HepG2 (cell line): ENCODE measurements around the gene SEMA4B. TPM values are rescaled to one million over a fixed set of nuclear protein-coding genes. Genes with fewer than 3 reads are reported as not detected.

Experiments used
- ATRX ChIP-seq: sonication (generic); formaldehyde crosslinking; IDR thresholded peaks from 2 replicates; pipeline ENCODE4 v1.4.0; 2020; ENCODE audit warnings: missing genetic modification reagents, borderline replicate concordance
- CEBPB ChIP-seq: IDR thresholded peaks from 2 replicates; pipeline ENCODE4 v1.6.1; 2011; ENCODE audit warnings: low read depth, low read length, improper control_type of control experiment, borderline replicate concordance
- CHD2 ChIP-seq: IDR thresholded peaks from 2 replicates; pipeline ENCODE4 v1.6.1; 2011; ENCODE audit warnings: low read depth, low read length, improper control_type of control experiment
- FOXC1 ChIP-seq: sonication (generic); formaldehyde crosslinking; IDR thresholded peaks from 2 replicates; pipeline ENCODE4 v1.8.0; 2022; ENCODE audit warnings: mild to moderate bottlenecking, missing genetic modification reagents, borderline replicate concordance
- KDM3A ChIP-seq: IDR thresholded peaks from 2 replicates; pipeline ENCODE4 v1.6.1; 2018; ENCODE audit warnings: low read depth, missing compliant biosample characterization
- MEIS1 ChIP-seq: sonication (generic); formaldehyde crosslinking; IDR thresholded peaks from 2 replicates; pipeline ENCODE4 v1.9.0; 2021; ENCODE audit warnings: mild to moderate bottlenecking, missing genetic modification reagents, moderate library complexity, borderline replicate concordance
- RNF2 ChIP-seq: fragments of 450-650 bp; conservative IDR thresholded peaks from 2 replicates; pipeline ENCODE4 v1.6.1; 2016; ENCODE audit warnings: low read depth
- SIN3A ChIP-seq: IDR thresholded peaks from 2 replicates; pipeline ENCODE4 v1.6.1; 2011; ENCODE audit warnings: low read depth, mild to moderate bottlenecking, control low read depth, low read length, borderline replicate concordance
- SSRP1 ChIP-seq: IDR thresholded peaks from 2 replicates; pipeline ENCODE4 v1.6.1; 2016; ENCODE audit warnings: control low read depth
- YEATS4 ChIP-seq: sonication (generic); formaldehyde crosslinking; IDR thresholded peaks from 2 replicates; pipeline ENCODE4 v1.4.0; 2020; ENCODE audit warnings: missing genetic modification reagents, borderline replicate concordance
- ZNF30 ChIP-seq: sonication (generic); formaldehyde crosslinking; IDR thresholded peaks from 2 replicates; pipeline ENCODE4 v1.5.0; 2020; ENCODE audit warnings: mild to moderate bottlenecking, missing genetic modification reagents
- ZNF335 ChIP-seq: sonication (generic); formaldehyde crosslinking; IDR thresholded peaks from 2 replicates; pipeline ENCODE4 v1.4.0; 2020; ENCODE audit warnings: missing genetic modification reagents
- ZNF546 ChIP-seq: sonication (generic); formaldehyde crosslinking; conservative IDR thresholded peaks from 2 replicates; pipeline ENCODE4 v1.8.1; 2023; ENCODE audit warnings: mild to moderate bottlenecking, missing genetic modification reagents
- ZNF598 ChIP-seq: sonication (generic); formaldehyde crosslinking; IDR thresholded peaks from 2 replicates; pipeline ENCODE4 v1.5.1; 2020; ENCODE audit warnings: mild to moderate bottlenecking, missing genetic modification reagents, borderline replicate concordance
- ZNF670 ChIP-seq: sonication (generic); formaldehyde crosslinking; IDR thresholded peaks from 2 replicates; pipeline ENCODE4 v1.8.0; 2022; ENCODE audit warnings: mild to moderate bottlenecking, missing genetic modification reagents, borderline replicate concordance
- ZNF883 ChIP-seq: sonication (generic); formaldehyde crosslinking; IDR thresholded peaks from 2 replicates; pipeline ENCODE4 v1.5.1; 2020; ENCODE audit warnings: mild to moderate bottlenecking, missing genetic modification reagents; ENCODE audit errors: not compliant biosample characterization
- polyA plus RNA-seq, 8 experiments: library from polyadenylated mRNA; depleted of rRNA in 3 of 8; stranded (reverse) in 7 of 8; unstranded in 1 of 8; fragments of >200 nt; fragmentation: Illumina TruSeq in 4 of 8; extraction: Trizol in 4 of 8; gene quantifications; 2 replicates each; pipeline versions ENCODE4 v1.2.1 to v1.2.3, GENCODE V29; 2011 to 2016; ENCODE audit warnings: low read depth in 4 of 8, missing spikeins in 1 of 8, mixed read lengths in 1 of 8; ENCODE audit not compliant: insufficient read depth in 1 of 8
- total RNA-seq, 5 experiments: library from RNA; depleted of rRNA; stranded (reverse); fragments of >200 nt; fragmentation: Illumina TruSeq; extraction: Trizol; gene quantifications; 2 replicates each; pipeline ENCODE4 v1.2.3, GENCODE V29; 2016; ENCODE audit warnings: low read depth in 1 of 5
- TF ChIP-seq, protein P1 (sequence below): IDR thresholded peaks from 2 replicates; pipeline ENCODE4 v1.6.1; 2016
- TF ChIP-seq, protein P2 (sequence below): sonication (generic); formaldehyde crosslinking; IDR thresholded peaks from 2 replicates; pipeline ENCODE4 v1.4.0; 2020; ENCODE audit warnings: low read depth, missing genetic modification reagents
- TF ChIP-seq, protein P3 (sequence below): fragments of 450-650 bp; IDR thresholded peaks from 2 replicates; pipeline ENCODE4 v1.6.1; 2016
- TF ChIP-seq, protein P4 (sequence below): sonication (generic); formaldehyde crosslinking; IDR thresholded peaks from 2 replicates; pipeline ENCODE4 v1.5.1; 2020; ENCODE audit warnings: mild to moderate bottlenecking, missing genetic modification reagents, borderline replicate concordance

SEMA4B gene
- total and polyA plus RNA-seq, 2 of the 13 experiments (the other 11 are each of a cell fraction or from before 2014, with no cell fraction given), result 2.1 to 17.0 TPM

DNA sequence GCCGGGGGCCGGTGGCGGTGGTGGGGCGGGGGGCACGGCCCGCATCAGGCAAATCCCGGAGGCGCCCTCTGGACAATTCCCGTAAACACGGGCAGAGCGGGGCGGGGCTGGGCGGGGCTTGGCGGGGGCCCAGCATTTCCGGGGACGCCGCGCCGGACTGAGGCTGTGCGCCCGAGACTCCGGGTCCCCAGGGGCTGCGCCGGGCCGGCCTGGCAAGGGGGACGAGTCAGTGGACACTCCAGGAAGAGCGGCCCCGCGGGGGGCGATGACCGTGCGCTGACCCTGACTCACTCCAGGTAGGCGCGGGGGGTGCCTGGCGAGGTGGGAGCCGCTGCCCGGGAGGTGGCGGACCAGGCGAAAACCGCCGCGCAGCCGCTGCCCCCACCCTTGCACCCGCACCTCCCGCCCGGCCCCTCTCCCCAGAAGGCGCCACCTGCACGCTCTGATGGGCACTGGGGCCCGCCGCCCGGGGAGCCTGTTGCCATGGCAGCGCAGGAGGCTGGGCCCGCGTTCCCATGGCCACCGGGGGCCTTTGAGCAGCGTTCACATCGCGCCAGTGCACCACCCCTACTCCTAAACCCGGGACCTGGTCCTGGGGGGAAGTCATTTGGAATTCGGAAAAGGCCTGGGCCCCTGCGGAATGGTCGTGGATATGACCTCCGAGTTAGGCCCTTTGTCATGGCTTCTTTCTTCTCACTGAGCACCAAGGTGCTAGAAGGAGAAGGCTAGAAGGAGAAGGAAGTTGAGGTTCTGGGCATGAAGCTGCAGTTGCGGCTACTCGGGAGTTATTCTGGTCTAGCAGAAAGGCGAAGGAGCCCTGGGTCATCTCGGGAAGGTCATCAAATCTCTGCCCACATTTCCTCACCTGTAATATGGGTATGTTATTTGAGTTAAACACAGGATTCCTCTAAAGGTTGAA lies 16.1 kb upstream of the SEMA4B start (continued):
- TF ChIP-seq, protein P1, sequence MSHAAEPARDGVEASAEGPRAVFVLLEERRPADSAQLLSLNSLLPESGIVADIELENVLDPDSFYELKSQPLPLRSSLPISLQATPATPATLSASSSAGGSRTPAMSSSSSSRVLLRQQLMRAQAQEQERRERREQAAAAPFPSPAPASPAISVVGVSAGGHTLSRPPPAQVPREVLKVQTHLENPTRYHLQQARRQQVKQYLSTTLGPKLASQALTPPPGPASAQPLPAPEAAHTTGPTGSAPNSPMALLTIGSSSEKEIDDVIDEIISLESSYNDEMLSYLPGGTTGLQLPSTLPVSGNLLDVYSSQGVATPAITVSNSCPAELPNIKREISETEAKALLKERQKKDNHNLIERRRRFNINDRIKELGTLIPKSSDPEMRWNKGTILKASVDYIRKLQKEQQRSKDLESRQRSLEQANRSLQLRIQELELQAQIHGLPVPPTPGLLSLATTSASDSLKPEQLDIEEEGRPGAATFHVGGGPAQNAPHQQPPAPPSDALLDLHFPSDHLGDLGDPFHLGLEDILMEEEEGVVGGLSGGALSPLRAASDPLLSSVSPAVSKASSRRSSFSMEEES (CRISPR knock-in tag), result no peak
- TF ChIP-seq ZNF335 (CRISPR knock-in tag) (0 out of 2 replicates have a peak, but pooled peaks have one; percentile 76), ZNF30 (CRISPR knock-in tag) (no peak), YEATS4 (peak; percentile 76), ATRX (no peak), RNF2 (no peak), SIN3A (peak; percentile 46; the same call in 1 of the 2 replicates), MEIS1 (CRISPR knock-in tag) (peak; percentile 50; the same call in 1 of the 2 replicates), CHD2 (no peak), ZNF883 (CRISPR knock-in tag) (peak; percentile 80), ZNF670 (peak; percentile 72; the same call in 1 of the 2 replicates), ZNF546 (no peak), FOXC1 (CRISPR knock-in tag) (peak; percentile 59; the same call in 1 of the 2 replicates), KDM3A (CRISPR knock-in tag) (peak; percentile 23; the same call in 1 of the 2 replicates), SSRP1 (CRISPR knock-in tag) (no peak), ZNF598 (CRISPR knock-in tag) (0 out of 2 replicates have a peak, but pooled peaks have one; percentile 55), CEBPB (no peak)
- TF ChIP-seq, protein P2, sequence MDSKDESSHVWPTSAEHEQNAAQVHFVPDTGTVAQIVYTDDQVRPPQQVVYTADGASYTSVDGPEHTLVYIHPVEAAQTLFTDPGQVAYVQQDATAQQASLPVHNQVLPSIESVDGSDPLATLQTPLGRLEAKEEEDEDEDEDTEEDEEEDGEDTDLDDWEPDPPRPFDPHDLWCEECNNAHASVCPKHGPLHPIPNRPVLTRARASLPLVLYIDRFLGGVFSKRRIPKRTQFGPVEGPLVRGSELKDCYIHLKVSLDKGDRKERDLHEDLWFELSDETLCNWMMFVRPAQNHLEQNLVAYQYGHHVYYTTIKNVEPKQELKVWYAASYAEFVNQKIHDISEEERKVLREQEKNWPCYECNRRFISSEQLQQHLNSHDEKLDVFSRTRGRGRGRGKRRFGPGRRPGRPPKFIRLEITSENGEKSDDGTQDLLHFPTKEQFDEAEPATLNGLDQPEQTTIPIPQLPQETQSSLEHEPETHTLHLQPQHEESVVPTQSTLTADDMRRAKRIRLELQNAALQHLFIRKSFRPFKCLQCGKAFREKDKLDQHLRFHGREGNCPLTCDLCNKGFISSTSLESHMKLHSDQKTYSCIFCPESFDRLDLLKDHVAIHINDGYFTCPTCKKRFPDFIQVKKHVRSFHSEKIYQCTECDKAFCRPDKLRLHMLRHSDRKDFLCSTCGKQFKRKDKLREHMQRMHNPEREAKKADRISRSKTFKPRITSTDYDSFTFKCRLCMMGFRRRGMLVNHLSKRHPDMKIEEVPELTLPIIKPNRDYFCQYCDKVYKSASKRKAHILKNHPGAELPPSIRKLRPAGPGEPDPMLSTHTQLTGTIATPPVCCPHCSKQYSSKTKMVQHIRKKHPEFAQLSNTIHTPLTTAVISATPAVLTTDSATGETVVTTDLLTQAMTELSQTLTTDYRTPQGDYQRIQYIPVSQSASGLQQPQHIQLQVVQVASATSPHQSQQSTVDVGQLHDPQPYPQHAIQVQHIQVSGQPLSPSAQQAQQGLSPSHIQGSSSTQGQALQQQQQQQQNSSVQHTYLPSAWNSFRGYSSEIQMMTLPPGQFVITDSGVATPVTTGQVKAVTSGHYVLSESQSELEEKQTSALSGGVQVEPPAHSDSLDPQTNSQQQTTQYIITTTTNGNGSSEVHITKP (CRISPR knock-in tag), result no peak
- TF ChIP-seq, protein P3, sequence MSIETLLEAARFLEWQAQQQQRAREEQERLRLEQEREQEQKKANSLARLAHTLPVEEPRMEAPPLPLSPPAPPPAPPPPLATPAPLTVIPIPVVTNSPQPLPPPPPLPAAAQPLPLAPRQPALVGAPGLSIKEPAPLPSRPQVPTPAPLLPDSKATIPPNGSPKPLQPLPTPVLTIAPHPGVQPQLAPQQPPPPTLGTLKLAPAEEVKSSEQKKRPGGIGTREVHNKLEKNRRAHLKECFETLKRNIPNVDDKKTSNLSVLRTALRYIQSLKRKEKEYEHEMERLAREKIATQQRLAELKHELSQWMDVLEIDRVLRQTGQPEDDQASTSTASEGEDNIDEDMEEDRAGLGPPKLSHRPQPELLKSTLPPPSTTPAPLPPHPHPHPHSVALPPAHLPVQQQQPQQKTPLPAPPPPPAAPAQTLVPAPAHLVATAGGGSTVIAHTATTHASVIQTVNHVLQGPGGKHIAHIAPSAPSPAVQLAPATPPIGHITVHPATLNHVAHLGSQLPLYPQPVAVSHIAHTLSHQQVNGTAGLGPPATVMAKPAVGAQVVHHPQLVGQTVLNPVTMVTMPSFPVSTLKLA, result no peak
- TF ChIP-seq, protein P4, sequence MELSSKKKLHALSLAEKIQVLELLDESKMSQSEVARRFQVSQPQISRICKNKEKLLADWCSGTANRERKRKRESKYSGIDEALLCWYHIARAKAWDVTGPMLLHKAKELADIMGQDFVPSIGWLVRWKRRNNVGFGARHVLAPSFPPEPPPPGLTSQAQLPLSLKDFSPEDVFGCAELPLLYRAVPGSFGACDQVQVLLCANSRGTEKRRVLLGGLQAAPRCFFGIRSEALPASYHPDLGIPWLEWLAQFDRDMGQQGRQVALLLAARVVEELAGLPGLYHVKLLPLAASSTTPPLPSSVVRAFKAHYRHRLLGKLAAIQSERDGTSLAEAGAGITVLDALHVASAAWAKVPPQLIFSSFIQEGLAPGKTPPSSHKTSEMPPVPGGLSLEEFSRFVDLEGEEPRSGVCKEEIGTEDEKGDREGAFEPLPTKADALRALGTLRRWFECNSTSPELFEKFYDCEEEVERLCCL, result no peak
